22Rv1 (cell line): ENCODE results near the gene CDC42BPG.

ENCODE experiments used
- CTCF ChIP-seq: fragments of 450-650 bp; IDR thresholded peaks from 2 replicates; pipeline ENCODE4 v1.5.1; 2017; ENCODE audit warnings: mild to moderate bottlenecking
- ZFX ChIP-seq: fragments of 450-650 bp; IDR thresholded peaks from 2 replicates; pipeline ENCODE4 v1.6.1; 2017; ENCODE audit warnings: antibody characterized with exemption, borderline replicate concordance

GRCh38 chr11:64892411-64892831 lies 48.0 kb upstream of the CDC42BPG start:
- no peak for TF ChIP-seq CTCF
- TF ChIP-seq ZFX, result no peak
